Activated CD8-positive, alpha-beta T cell treated with anti-CD3 and anti-CD28 coated beads for 36 hours (primary cell): ENCODE data around the gene KRTAP5-9. TPM values are rescaled to one million over a fixed set of nuclear protein-coding genes. Genes with fewer than 3 reads are reported as not detected.

Experiments
- ATAC-seq: fragments of 200-7000 bp; cut with Tn5 transposase; one replicate; pipeline ENCODE4 v1.10.0; 2021; ENCODE audit warnings: mild to moderate bottlenecking, moderate library complexity
- CTCF ChIA-PET: fragments of 350-600 bp; sonication (Branson Sonifier 250); formaldehyde crosslinking; loops from one replicate; lab custom pipeline; 2021; ENCODE audit warnings: antibody characterized with exemption; lab: Charles Lee
- POLR2A ChIA-PET: fragments of 350-600 bp; sonication (Branson Sonifier 250); formaldehyde crosslinking; loops from one replicate; lab custom pipeline; 2021; ENCODE audit warnings: antibody characterized with exemption; lab: Charles Lee
- DNase-seq: peaks from one replicate; pipeline ENCODE4 v3.0.0-alpha.2; 2020
- H3K27ac Mint-ChIP-seq: one replicate; pipeline ENCODE4 v1.8.0; 2021; ENCODE audit warnings: mild to moderate bottlenecking, mixed read lengths
- H3K27me3 Mint-ChIP-seq: one replicate; pipeline ENCODE4 v1.8.0; 2021; ENCODE audit warnings: mixed read lengths
- H3K36me3 Mint-ChIP-seq: one replicate; pipeline ENCODE4 v1.8.0; 2021; ENCODE audit warnings: low read depth, mixed read lengths
- H3K4me1 Mint-ChIP-seq: one replicate; pipeline ENCODE4 v1.8.0; 2021; ENCODE audit warnings: low read depth, mixed read lengths
- H3K4me3 Mint-ChIP-seq: one replicate; pipeline ENCODE4 v1.8.0; 2021; ENCODE audit warnings: mild to moderate bottlenecking, moderate library complexity, mixed read lengths
- H3K9me3 Mint-ChIP-seq: one replicate; pipeline ENCODE4 v1.8.0; 2021; ENCODE audit warnings: mixed read lengths
- CTCF ChIP-seq: fragments of 200-600 bp; IDR thresholded peaks from one replicate; pipeline ENCODE4 v1.8.0; 2022; ENCODE audit warnings: antibody characterized with exemption, mild to moderate bottlenecking
- intact Hi-C: fragments of 100-400 bp; cut with micrococcal nuclease; formaldehyde crosslinking; loops from one replicate; pipeline ENCODE4 v1.10.0; 2022
- total RNA-seq, 2 experiments: library from RNA; stranded (reverse); gene quantifications; one replicate each; pipeline ENCODE4 v1.2.3, GENCODE V29; 2021

Gene KRTAP5-9
- total RNA-seq, 2 experiments from 2014 or later: not detected

GRCh38 chr11:71556018-71556417 is 7.8 kb downstream of the KRTAP5-9 start:
- peaks cover 11% of the 10 kb centered on the region for H3K27me3 Mint-ChIP-seq
- ChIA-PET CTCF (no interaction called here), POLR2A (no interaction called here)
- ATAC-seq: no peak
- H3K4me3 Mint-ChIP-seq: no peak overlapping the region
- DNase-seq: no peak
- no peaks in the 10 kb centered on the region for H3K9me3 Mint-ChIP-seq
- H3K4me1 Mint-ChIP-seq: no peaks in the 10 kb centered on the region
- intact Hi-C loops: no loop called here
- H3K27ac Mint-ChIP-seq: no peak overlapping the region
- no peak for TF ChIP-seq CTCF
- no peaks in the 10 kb centered on the region for H3K36me3 Mint-ChIP-seq

GRCh38 chr11:71557257-71557656 is 9.0 kb downstream of the KRTAP5-9 start:
- ChIA-PET CTCF (no interaction called here), POLR2A (no interaction called here)
- no peaks in the 10 kb centered on the region for H3K9me3 Mint-ChIP-seq
- no peaks in the 10 kb centered on the region for H3K36me3 Mint-ChIP-seq
- no peak overlapping the region for H3K4me3 Mint-ChIP-seq
- peaks cover 17% of the 10 kb centered on the region for H3K27me3 Mint-ChIP-seq
- no peak for DNase-seq
- ATAC-seq: no peak
- H3K27ac Mint-ChIP-seq: no peak overlapping the region
- intact Hi-C loops: no loop called here
- no peak for TF ChIP-seq CTCF
- no peaks in the 10 kb centered on the region for H3K4me1 Mint-ChIP-seq

GRCh38 chr11:71558996-71559395 is 10.8 kb downstream of the KRTAP5-9 start:
- DNase-seq: no peak
- intact Hi-C loops: no loop called here
- CTCF ChIA-PET: no interaction called here
- Mint-ChIP-seq H3K27ac (no peak overlapping the region), H3K4me3 (no peak overlapping the region), H3K9me3 (no peaks in the 10 kb centered on the region), H3K36me3 (no peaks in the 10 kb centered on the region), H3K4me1 (no peaks in the 10 kb centered on the region), H3K27me3 (peaks cover 25% of the 10 kb centered on the region)
- TF ChIP-seq CTCF: no peak
- POLR2A ChIA-PET: interaction anchor here (0.5 kb wide), 1 partner anchor 1107 kb away, joined by 3 read pairs; no protein-coding TSS in a partner anchor
- no peak for ATAC-seq

- ChIA-PET CTCF (no interaction called here), POLR2A (no interaction called here)
- Mint-ChIP-seq H3K4me1 (no peaks in the 10 kb centered on the region), H3K9me3 (no peaks in the 10 kb centered on the region), H3K4me3 (no peak overlapping the region), H3K27me3 (peaks cover 38% of the 10 kb centered on the region), H3K27ac (no peak overlapping the region), H3K36me3 (no peaks in the 10 kb centered on the region)
- no peak for DNase-seq
- ATAC-seq: no peak
- TF ChIP-seq CTCF: no peak
- intact Hi-C loops: no loop called here
These were observed 13.9 kb downstream of the KRTAP5-9 start for GRCh38 chr11:71562120-71562519.

GRCh38 chr11:71563406-71563805 is 15.2 kb downstream of the KRTAP5-9 start:
- intact Hi-C loops: no loop called here
- Mint-ChIP-seq H3K27ac (no peak overlapping the region), H3K27me3 (peaks cover 36% of the 10 kb centered on the region), H3K4me1 (no peaks in the 10 kb centered on the region), H3K36me3 (no peaks in the 10 kb centered on the region), H3K9me3 (no peaks in the 10 kb centered on the region), H3K4me3 (no peak overlapping the region)
- DNase-seq: peak; percentile 55
- POLR2A ChIA-PET: no interaction called here
- no peak for ATAC-seq
- peak; percentile 55 for TF ChIP-seq CTCF
- CTCF ChIA-PET: interaction anchor here (0.6 to 1.0 kb wide), 4 partner anchors 11 to 115 kb away, joined by 3 to 4 read pairs (median 3); partner anchors contain the start of gene DHCR7
